HG03378 (cell line): ENCODE results near the gene CCDC12.

Source experiments
- ATAC-seq: cut with Tn5 transposase; IDR thresholded peaks from one replicate; pipeline ENCODE4 v1.9.1; 2021; ENCODE audit warnings: mild to moderate bottlenecking, moderate library complexity; ENCODE audit not compliant: unreplicated experiment

Gene CCDC12

DNA sequence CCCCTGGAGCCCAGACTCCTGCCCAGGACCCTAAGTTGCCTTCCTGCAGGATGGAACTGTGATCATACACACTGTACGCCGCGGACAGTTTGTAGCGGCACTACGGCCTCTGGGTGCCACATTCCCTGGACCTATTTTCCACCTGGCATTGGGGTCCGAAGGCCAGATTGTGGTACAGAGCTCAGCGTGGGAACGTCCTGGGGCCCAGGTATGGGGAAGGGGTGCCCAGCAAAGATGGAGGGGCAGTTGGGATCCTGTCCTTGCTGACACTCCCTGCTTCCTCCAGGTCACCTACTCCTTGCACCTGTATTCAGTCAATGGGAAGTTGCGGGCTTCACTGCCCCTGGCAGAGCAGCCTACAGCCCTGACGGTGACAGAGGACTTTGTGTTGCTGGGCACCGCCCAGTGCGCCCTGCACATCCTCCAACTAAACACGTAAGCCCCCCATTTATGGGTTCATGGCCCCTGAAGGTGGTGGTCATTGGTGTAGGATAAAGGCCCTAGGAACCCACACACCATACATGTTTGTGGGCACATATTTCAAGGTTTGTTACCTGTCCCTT, 31.8 kb upstream of the CCDC12 start:
- ATAC-seq, result no peak

DNA sequence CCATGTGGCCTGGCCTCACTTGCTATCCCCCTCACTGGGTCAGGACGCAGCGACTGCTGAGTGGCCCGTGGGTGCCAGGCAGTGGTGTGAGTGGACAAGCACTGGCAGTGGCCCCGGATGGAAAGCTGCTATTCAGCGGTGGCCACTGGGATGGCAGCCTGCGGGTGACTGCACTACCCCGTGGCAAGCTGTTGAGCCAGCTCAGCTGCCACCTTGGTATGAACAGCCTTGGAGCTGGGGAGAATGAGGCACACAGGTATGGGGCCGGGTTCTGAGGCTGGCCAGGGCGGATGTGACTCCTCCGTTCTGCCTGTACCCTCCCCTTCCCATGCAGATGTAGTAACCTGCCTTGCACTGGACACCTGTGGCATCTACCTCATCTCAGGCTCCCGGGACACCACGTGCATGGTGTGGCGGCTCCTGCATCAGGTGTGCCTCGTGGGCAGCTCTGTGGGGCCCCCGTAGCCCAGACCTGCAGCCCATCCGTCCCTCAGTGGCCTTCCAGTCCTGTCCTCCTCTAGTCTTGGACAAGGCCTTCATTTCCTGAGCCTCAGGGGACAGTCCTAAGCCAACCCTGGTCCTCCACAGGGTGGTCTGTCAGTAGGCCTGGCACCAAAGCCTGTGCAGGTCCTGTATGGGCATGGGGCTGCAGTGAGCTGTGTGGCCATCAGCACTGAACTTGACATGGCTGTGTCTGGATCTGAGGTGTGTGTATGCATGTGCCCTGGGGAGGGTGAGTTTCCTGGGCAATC, 31.1 kb upstream of the CCDC12 start:
- ATAC-seq, result no peak

DNA sequence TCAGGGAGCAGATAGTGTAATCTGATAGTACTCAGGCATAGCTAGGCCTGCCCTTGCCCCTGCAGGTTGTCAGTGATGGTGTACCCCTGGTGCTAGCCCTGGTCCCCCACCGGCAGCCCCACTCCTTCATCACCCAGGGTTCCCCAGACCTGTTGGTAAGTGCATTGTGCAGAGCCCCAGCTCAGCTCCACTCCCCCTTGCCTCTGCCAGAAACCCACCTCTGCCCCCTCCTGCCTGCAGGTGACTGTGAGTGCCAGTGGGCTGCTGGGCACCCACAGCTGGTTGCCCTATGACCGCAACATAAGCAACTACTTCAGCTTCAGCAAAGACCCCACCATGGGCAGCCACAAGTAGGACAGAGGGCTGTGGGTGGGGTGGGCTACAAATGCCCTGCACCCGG, 30.5 kb upstream of the CCDC12 start:
- ATAC-seq, result no peak

GRCh38 chr3:47006145-47006651, 29.7 kb upstream of the CCDC12 start:
- ATAC-seq, result no peak

DNA sequence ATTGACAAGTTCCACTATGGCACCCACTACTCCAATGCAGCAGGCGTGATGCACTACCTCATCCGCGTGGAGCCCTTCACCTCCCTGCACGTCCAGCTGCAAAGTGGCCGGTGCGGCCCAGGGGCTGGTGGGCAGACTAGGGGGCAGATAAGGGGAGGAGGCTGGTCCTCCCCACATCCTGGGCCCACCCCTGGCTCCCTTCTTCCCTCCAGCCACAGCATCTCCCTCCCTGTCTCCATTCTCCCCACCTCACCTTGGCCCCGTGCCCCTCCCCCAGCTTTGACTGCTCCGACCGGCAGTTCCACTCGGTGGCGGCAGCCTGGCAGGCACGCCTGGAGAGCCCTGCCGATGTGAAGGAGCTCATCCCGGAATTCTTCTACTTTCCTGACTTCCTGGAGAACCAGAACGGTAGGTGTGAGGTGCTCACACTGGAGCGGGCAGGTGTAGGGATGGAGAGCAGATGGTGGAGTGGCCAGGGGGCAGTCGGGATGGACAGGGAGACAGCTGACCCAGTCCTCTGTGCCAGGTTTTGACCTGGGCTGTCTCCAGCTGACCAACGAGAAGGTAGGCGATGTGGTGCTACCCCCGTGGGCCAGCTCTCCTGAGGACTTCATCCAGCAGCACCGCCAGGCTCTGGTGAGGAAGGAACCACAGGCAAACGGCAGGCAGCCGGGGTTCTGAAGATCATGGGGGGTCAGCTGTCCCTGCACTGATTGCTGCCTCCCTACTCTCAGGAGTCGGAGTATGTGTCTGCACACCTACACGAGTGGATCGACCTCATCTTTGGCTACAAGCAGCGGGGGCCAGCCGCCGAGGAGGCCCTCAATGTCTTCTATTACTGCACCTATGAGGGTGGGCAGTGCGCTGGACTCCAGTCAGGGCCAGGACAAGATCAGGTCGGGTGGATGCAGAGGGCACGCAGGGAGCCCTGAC, 28.9 kb upstream of the CCDC12 start:
- no peak for ATAC-seq

DNA sequence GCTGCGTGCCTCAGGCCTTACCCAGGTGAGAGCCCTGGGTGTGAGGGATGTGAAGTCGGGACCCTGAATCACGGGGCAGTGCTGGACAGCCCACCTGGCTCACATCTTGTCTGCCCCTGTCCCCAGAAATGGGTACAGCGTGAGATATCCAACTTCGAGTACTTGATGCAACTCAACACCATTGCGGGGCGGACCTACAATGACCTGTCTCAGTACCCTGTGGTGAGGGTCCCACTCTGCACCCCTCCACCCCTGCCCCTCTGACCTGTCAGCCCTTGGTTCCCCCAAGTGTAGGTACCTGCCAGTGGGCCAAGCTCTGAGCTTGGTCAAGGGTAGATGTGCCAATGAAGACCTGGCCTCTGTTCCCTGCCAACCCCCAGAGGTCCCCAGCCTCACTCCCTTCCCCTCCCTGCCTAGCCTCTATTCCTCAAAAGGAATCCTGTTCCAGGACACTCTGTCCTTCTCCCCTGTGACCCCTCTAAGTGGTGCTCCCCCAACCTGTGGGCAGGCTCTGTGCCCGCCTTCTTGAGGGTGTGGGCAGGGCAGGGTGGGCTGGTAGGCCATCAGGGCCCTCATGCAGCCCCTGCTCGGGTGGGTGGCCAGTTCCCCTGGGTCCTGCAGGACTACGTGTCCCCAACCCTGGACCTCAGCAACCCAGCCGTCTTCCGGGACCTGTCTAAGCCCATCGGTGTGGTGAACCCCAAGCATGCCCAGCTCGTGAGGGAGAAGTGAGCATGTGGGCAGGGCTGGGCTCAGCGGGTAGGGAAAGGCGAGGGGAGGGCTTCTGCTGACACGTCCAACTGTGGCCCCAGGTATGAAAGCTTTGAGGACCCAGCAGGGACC, 28.0 kb upstream of the CCDC12 start:
- ATAC-seq, result no peak

GRCh38 chr3:47003461-47004368, 27.2 kb upstream of the CCDC12 start:
- no peak for ATAC-seq

DNA sequence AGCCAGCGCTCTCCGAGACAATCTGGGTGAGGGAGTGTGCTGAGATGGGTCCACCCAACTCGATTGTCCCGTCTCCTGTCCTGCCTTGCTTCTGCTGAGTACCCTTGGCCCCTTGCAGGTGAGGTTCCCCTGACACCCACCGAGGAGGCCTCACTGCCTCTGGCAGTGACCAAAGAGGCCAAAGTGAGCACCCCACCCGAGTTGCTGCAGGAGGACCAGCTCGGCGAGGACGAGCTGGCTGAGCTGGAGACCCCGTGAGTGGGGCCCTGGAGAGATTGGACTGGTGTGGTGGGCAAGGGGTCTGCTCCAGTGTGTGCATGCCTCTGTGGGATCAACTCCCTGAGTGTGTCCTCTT, 26.5 kb upstream of the CCDC12 start:
- ATAC-seq, result no peak

GRCh38 chr3:47002171-47003055, 25.9 kb upstream of the CCDC12 start:
- ATAC-seq, result no peak

- no peak for ATAC-seq
These were observed 25.2 kb upstream of the CCDC12 start for GRCh38 chr3:47001731-47002170.

- ATAC-seq, result no peak
These were observed 24.6 kb upstream of the CCDC12 start for GRCh38 chr3:47000922-47001730.

DNA sequence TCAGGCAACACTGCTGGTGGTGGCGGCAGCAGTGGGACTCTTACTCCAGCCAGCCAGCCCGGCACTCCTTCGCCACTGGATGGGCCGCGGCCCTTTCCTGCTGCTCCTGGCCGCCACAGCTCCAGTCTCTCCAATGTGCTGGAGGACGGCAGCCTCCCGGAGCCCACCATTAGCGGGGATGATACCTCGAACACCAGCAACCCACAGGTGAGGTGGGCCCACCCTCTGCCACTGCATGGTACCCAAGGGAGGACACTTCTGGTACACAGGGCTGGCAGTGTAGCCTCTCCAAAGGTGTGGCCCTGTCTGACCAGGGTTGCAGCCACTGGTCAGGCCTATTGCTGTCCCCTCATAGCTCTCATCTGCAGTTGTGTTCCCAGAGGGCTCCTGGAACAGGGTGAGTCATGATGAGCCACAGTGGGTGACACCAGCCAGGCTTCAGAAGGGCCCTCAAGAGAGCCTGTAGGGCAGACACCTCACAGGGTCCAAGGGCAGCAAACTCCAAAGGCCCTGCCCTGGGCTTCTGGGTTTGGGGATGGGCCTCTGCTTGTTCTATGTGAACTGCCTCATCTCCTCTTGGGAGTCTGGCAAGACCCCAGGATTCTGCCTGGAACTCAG, 23.8 kb upstream of the CCDC12 start:
- ATAC-seq, result no peak

GRCh38 chr3:46999516-47000197, 23.1 kb upstream of the CCDC12 start:
- ATAC-seq, result no peak

- no peak for ATAC-seq
These were observed 22.4 kb upstream of the CCDC12 start for GRCh38 chr3:46998852-46999515.

DNA sequence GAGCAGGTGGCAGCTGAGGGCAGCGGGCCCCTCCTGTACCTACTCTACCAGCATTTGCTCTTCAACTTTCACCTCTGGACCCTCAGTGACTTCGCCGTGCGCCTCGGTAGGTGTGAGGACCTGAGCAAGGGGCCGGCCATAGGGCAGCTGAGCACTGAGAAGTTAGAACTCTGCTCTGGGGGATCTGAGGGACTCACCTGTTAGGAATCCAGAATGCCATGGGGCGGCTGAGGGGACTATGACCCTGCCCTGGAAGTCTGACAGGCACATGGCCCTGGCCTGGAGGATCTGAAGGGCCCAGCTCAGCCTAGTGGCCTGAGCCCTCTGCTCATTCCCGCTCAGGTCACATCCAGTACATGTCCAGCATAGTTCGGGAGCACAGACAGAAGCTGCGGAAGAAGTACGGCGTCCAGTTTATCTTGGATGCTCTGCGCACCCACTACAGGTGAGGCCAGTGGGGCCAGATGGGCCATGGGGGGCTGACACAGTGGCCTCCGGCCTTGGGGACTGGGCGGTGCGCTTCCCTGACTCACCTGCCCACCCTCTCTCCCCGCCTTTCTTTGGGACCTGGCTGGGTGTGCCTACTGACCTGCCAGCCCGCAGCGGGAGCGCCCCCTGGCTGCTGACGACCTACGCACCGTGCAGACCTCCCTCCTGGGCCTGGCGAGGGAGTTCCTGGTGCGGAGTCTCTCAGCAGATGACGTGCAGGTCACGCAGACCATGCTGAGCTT, 21.7 kb upstream of the CCDC12 start:
- ATAC-seq, result no peak
